IMR-90 (cell line): ENCODE data around the gene SLC6A11. TPM values are rescaled to one million over a fixed set of nuclear protein-coding genes. Genes with fewer than 3 reads are reported as not detected.

ENCODE experiments used
- ATAC-seq: fragments of 200-7000 bp; cut with Tn5 transposase; 2 replicates; pipeline ENCODE4 v1.9.1; 2020; ENCODE audit warnings: low read depth, mild to moderate bottlenecking, moderate library complexity
- BruUV-seq: library from RNA; stranded (reverse); fragments of 400-500 nt; replicated peaks from 2 replicates; lab custom pipeline; 2021; lab: Mats Ljungman, UMichigan
- CTCF ChIA-PET: fragments of 300-600 bp; formaldehyde crosslinking; extraction: SDS; loops from one replicate; lab custom pipeline; 2021; ENCODE audit warnings: antibody characterized with exemption; lab: Yijun Ruan, JAX
- POLR2A ChIA-PET: fragments of 300-600 bp; sonication (Branson Sonifier 250); formaldehyde crosslinking; loops from one replicate; lab custom pipeline; 2022; ENCODE audit warnings: antibody characterized with exemption; ENCODE audit not compliant: unreplicated experiment; lab: Charles Lee
- DNase-seq: peaks from one replicate; pipeline ENCODE4 v3.0.0; 2013
- H2AFZ ChIP-seq: replicated peaks from 2 replicates; pipeline ENCODE3; 2013; ENCODE audit warnings: low read length, mild to moderate bottlenecking; ENCODE audit not compliant: poor library complexity
- H2AK5ac ChIP-seq: 2 replicates; pipeline ENCODE4 v1.6.1; 2013; ENCODE audit warnings: low read depth, low read length, inconsistent platforms
- H2AK9ac ChIP-seq: replicated peaks from 2 replicates; pipeline ENCODE3; 2013; ENCODE audit warnings: mild to moderate bottlenecking, low read depth, low read length, moderate library complexity; ENCODE audit not compliant: poor library complexity
- H2BK120ac ChIP-seq: 2 replicates; pipeline ENCODE4 v1.6.1; 2013; ENCODE audit warnings: low read depth, low read length, inconsistent platforms
- H2BK15ac ChIP-seq: 3 replicates; pipeline ENCODE4 v1.6.1; 2013; ENCODE audit warnings: low read depth, low read length, inconsistent platforms
- H2BK20ac ChIP-seq: 2 replicates; pipeline ENCODE4 v1.6.1; 2013; ENCODE audit warnings: low read depth, mild to moderate bottlenecking, inconsistent platforms, low read length, moderate library complexity
- H2BK5ac ChIP-seq: 2 replicates; pipeline ENCODE4 v1.6.1; 2013; ENCODE audit warnings: mild to moderate bottlenecking, low read depth, low read length, inconsistent platforms; ENCODE audit not compliant: poor library complexity, severe bottlenecking
- H3K14ac ChIP-seq: replicated peaks from 2 replicates; pipeline ENCODE4 v1.6.1; 2013; ENCODE audit warnings: low read depth, low read length, inconsistent platforms
- H3K18ac ChIP-seq: 2 replicates; pipeline ENCODE4 v1.6.1; 2013; ENCODE audit warnings: low read depth, low read length, control low read depth
- H3K23ac ChIP-seq: 2 replicates; pipeline ENCODE4 v1.6.1; 2013; ENCODE audit warnings: low read depth, low read length, inconsistent platforms
- H3K27ac ChIP-seq: 2 replicates; pipeline ENCODE4 v1.5.1; 2013; ENCODE audit warnings: mild to moderate bottlenecking, control low read depth, low read length; ENCODE audit not compliant: insufficient read depth
- H3K27me3 ChIP-seq: 2 replicates; pipeline ENCODE4 v1.6.1; 2013; ENCODE audit warnings: low read length; ENCODE audit not compliant: control insufficient read depth, insufficient read depth
- H3K36me3 ChIP-seq: 2 replicates; pipeline ENCODE4 v1.6.1; 2013; ENCODE audit warnings: low read length, mixed read lengths; ENCODE audit not compliant: control insufficient read depth, insufficient read depth
- H3K4ac ChIP-seq: 2 replicates; pipeline ENCODE4 v1.6.1; 2013; ENCODE audit warnings: low read depth, low read length, inconsistent platforms
- H3K4me1 ChIP-seq: 2 replicates; pipeline ENCODE4 v1.6.1; 2013; ENCODE audit warnings: low read length, mixed read lengths; ENCODE audit not compliant: control insufficient read depth, insufficient read depth
- H3K4me2 ChIP-seq: 2 replicates; pipeline ENCODE4 v1.6.1; 2013; ENCODE audit warnings: low read depth, mild to moderate bottlenecking, control low read depth, low read length, moderate library complexity
- H3K4me3 ChIP-seq: 2 replicates; pipeline ENCODE4 v1.5.1; 2013; ENCODE audit warnings: low read depth, mild to moderate bottlenecking, control low read depth, low read length, moderate library complexity; ENCODE audit not compliant: insufficient read depth
- H3K56ac ChIP-seq: 2 replicates; pipeline ENCODE4 v1.6.1; 2013; ENCODE audit warnings: low read length, inconsistent platforms; ENCODE audit not compliant: insufficient read depth; ENCODE audit errors: extremely low read depth
- H3K79me1 ChIP-seq, 2 experiments: 2 replicates each; pipeline ENCODE4 v1.6.1; 2013; ENCODE audit warnings: low read length in 2 of 2, inconsistent platforms in 1 of 2, low read depth in 1 of 2
- H3K9ac ChIP-seq: 2 replicates; pipeline ENCODE4 v1.6.1; 2013; ENCODE audit warnings: low read depth, low read length, control low read depth
- H3K9me1 ChIP-seq: 2 replicates; pipeline ENCODE4 v1.6.1; 2013; ENCODE audit warnings: low read length, inconsistent platforms; ENCODE audit not compliant: insufficient read depth
- H3K9me3 ChIP-seq: 2 replicates; pipeline ENCODE4 v1.6.1; 2013; ENCODE audit warnings: low read length; ENCODE audit not compliant: control insufficient read depth, insufficient read depth
- H4K20me1 ChIP-seq: 2 replicates; pipeline ENCODE4 v1.6.1; 2013; ENCODE audit warnings: low read length, inconsistent platforms; ENCODE audit not compliant: insufficient read depth
- H4K5ac ChIP-seq: 2 replicates; pipeline ENCODE4 v1.6.1; 2013; ENCODE audit warnings: mild to moderate bottlenecking, low read depth, low read length, control low read depth
- H4K8ac ChIP-seq, 2 experiments: 2 replicates each; pipeline ENCODE4 v1.6.1; 2013; ENCODE audit warnings: low read depth in 2 of 2, low read length in 2 of 2, control low read depth in 1 of 2, inconsistent platforms in 1 of 2
- H4K91ac ChIP-seq: 2 replicates; pipeline ENCODE4 v1.6.1; 2013; ENCODE audit warnings: low read depth, low read length, inconsistent platforms; ENCODE audit not compliant: insufficient read depth
- ELK1 ChIP-seq: fragments of 150-350 bp; IDR thresholded peaks from 2 replicates; pipeline ENCODE4 v1.6.1; 2016; ENCODE audit warnings: low read depth, mild to moderate bottlenecking, low read length, moderate library complexity, borderline replicate concordance
- WGBS, 2 experiments: methylation state at CpG; one replicate each; pipeline versions ENCODE4 v1.1.5 to v1.1.7; 2013; ENCODE audit warnings: missing lambda C conversion rate in 2 of 2; ENCODE audit not compliant: insufficient read length in 1 of 2; ENCODE audit errors: extremely low coverage in 2 of 2; 5-methylcytosine and 5-hydroxymethylcytosine counted together
- dilution Hi-C: fragments of 300-500 bp; cut with HindIII; formaldehyde crosslinking; loops from one replicate; pipeline ENCODE4 v1.14.3; 2018; ENCODE audit warnings: low sequenced_read_pairs; ENCODE audit not compliant: unreplicated experiment
- in situ Hi-C: fragments of 300-500 bp; cut with MboI; formaldehyde crosslinking; loops from 3 replicates; pipeline ENCODE4 v1.14.3; 2019; ENCODE audit warnings: low sequenced_read_pairs, inconsistent platforms, mixed read lengths
- intact Hi-C: fragments of 100-400 bp; cut with micrococcal nuclease; formaldehyde crosslinking; loops from 2 replicates; pipeline ENCODE4 v1.10.0; 2022
- polyA plus RNA-seq, 3 experiments: library from polyadenylated mRNA; depleted of rRNA; stranded (reverse); fragments of >200 nt; gene quantifications; 2 replicates each; pipeline ENCODE4 v1.2.3, GENCODE V29; 2012; ENCODE audit warnings: low replicate concordance in 1 of 3
- total RNA-seq: library from RNA; depleted of rRNA; stranded (reverse); fragments of >200 nt; gene quantifications from 2 replicates; pipeline ENCODE4 v1.2.3, GENCODE V29; 2012

SLC6A11 gene
- total and polyA plus RNA-seq, 2 of the 4 experiments (the other 2 are of a cell fraction), result not detected

- H4K20me1 ChIP-seq, result no peaks in the 10 kb centered on the region
- 80% methylated on average over 2 of the region's 3 CpGs; no CpG with 5 or more reads in 1 of the 2 experiments for WGBS, 2 experiments
- H4K5ac ChIP-seq, result no peak overlapping the region
- H3K4me2 ChIP-seq, result no peak overlapping the region
- in situ Hi-C loops (no loop called here), dilution Hi-C loops (no loop called here), intact Hi-C loops (no loop called here)
- no peak overlapping the region for H2BK20ac ChIP-seq
- no peaks in the 10 kb centered on the region for H3K4me1 ChIP-seq
- no peak overlapping the region for H2AFZ ChIP-seq
- DNase-seq (no peak), ATAC-seq (no peak)
- H3K27ac ChIP-seq, result no peak overlapping the region
- H3K9ac ChIP-seq, result no peak overlapping the region
- CTCF ChIA-PET, result no interaction called here
- H2BK5ac ChIP-seq, result no peak overlapping the region
- TF ChIP-seq ELK1, result no peak
- POLR2A ChIA-PET, result no interaction called here
- BruUV-seq, result no TSS peak
- no peak overlapping the region for H2AK5ac ChIP-seq
- H3K56ac ChIP-seq, result no peak overlapping the region
- H4K91ac ChIP-seq, result no peak overlapping the region
- no peak overlapping the region for H2AK9ac ChIP-seq
- H3K9me1 ChIP-seq, result no peaks in the 10 kb centered on the region
- no peak overlapping the region for H3K18ac ChIP-seq
- no peak overlapping the region for H2BK120ac ChIP-seq
- H3K36me3 ChIP-seq, result no peaks in the 10 kb centered on the region
- H3K79me1 ChIP-seq, result no peaks in the 10 kb centered on the region
- H3K4me3 ChIP-seq, result no peak overlapping the region
- no peak overlapping the region for H3K23ac ChIP-seq
- H2BK15ac ChIP-seq, result no peak overlapping the region
- no peak overlapping the region for H3K4ac ChIP-seq
- H3K9me3 ChIP-seq, result no peaks in the 10 kb centered on the region
- peaks cover 3% of the 10 kb centered on the region; the same call in 1 of the 2 replicates for H3K27me3 ChIP-seq
- no peak overlapping the region for H3K14ac ChIP-seq
- H4K8ac ChIP-seq, result no peak overlapping the region
Measured at GRCh38 chr3:10775828-10776227, 40.2 kb upstream of the SLC6A11 start.
